Thyroid gland (tissue), 4 donors: Measurements from ENCODE around the gene SHH.

Experiments used
- POLR2A ChIP-seq, 2 donors: fragments of 450-650 bp; IDR thresholded peaks; one replicate each; pipeline ENCODE4 v1.6.1; 2017; ENCODE audit warnings: antibody characterized with exemption in 2 of 2, mild to moderate bottlenecking in 2 of 2, moderate library complexity in 1 of 2
- TF ChIP-seq, protein P1 (sequence below), 6 experiments: fragments of 200-600 bp in 3 of 6; fragments of 450-650 bp in 3 of 6; sonication (generic) in 3 of 6; IDR thresholded peaks; one replicate each; pipeline ENCODE4 v1.5.1; 2016 to 2019; ENCODE audit warnings: antibody characterized with exemption in 6 of 6, mild to moderate bottlenecking in 2 of 6, inconsistent platforms in 1 of 6, moderate library complexity in 1 of 6

DNA sequence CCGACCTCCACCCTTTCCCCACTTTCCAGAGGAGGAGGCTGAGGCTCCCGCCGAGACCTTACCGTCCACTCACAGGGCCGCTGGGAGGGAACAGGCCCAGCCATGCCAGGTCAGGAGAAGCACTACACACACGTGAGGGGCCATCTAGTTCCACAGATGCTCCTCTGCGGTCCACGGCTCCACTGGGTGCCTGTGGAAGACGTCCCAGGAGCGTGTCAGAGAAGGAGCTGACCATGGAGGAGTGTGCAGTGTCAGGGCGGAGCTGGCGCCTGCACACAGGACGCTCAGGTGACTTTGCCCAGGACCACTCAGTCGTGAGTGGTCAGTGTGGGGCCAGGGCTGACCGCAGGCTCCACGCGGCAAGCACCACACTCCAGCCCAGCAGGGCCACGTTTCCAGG lies 8.0 kb upstream of the SHH start:
- TF ChIP-seq, protein P1, sequence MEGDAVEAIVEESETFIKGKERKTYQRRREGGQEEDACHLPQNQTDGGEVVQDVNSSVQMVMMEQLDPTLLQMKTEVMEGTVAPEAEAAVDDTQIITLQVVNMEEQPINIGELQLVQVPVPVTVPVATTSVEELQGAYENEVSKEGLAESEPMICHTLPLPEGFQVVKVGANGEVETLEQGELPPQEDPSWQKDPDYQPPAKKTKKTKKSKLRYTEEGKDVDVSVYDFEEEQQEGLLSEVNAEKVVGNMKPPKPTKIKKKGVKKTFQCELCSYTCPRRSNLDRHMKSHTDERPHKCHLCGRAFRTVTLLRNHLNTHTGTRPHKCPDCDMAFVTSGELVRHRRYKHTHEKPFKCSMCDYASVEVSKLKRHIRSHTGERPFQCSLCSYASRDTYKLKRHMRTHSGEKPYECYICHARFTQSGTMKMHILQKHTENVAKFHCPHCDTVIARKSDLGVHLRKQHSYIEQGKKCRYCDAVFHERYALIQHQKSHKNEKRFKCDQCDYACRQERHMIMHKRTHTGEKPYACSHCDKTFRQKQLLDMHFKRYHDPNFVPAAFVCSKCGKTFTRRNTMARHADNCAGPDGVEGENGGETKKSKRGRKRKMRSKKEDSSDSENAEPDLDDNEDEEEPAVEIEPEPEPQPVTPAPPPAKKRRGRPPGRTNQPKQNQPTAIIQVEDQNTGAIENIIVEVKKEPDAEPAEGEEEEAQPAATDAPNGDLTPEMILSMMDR (IDR thresholded peaks at IDR 0.05) = no peak
- TF ChIP-seq POLR2A (IDR thresholded peaks at IDR 0.05) = no peak
